Endothelial cell of hepatic sinusoid (primary cell): Measurements from ENCODE around the gene CDC42EP2.

ENCODE experiments used
- in situ Hi-C: cut with HindIII; loops from 2 replicates; pipeline ENCODE4 v1.10.0; 2017; ENCODE audit warnings: low sequenced_read_pairs

The CDC42EP2 gene

DNA sequence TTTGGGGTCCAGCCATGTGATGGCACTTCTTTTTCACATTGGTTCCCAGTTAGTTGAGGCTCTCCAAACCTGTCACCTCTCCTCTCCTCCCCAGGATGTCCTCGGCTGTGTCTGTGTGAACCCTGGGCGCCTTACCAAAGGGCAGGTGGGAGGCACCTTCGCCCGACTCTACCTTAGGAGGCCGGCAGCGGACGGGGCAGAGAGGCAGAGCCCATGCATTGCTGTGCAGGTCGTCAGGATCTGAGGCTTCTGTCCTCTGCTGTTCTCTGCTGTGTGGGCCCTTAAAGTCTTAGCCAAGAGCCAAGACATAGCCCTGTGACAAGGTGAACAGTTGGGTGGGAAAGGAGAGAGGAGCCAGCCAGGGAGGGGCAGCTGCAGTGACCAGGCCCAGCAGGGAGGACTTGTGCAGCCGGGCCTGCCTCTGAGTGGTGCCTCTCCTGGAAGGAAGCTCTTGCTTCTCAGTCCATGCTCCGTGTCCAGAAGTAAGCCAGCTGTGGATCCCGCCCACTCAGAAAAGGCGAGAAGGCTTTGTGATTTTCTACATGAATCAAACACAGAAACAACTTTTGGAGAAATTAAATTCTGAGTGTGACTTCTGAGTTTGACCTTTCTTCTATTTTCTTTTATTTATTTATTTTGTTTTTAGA, 17.5 kb upstream of the CDC42EP2 start:
- in situ Hi-C loops, result no loop called here

DNA sequence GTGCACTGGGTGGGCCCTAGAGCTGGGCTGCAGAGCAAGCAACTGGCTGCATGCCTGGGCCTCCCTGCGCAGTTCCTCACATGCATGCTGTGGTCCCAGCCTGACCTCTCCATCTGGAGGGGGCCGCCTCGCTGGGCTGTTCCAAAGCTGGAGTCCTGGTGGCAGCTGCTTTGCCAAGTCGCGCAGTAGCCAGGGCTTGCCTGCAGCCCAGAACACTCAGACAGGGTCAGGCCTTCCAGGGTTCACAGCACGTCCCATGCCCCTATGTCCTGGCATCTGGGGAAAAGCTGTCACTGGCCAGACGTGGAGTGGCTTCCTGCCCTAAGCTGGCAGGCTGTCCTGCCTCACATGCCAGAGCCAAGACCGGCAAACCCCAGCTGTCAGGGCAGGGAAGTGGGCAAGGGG, 16.5 kb upstream of the CDC42EP2 start:
- in situ Hi-C loops, result no loop called here

DNA sequence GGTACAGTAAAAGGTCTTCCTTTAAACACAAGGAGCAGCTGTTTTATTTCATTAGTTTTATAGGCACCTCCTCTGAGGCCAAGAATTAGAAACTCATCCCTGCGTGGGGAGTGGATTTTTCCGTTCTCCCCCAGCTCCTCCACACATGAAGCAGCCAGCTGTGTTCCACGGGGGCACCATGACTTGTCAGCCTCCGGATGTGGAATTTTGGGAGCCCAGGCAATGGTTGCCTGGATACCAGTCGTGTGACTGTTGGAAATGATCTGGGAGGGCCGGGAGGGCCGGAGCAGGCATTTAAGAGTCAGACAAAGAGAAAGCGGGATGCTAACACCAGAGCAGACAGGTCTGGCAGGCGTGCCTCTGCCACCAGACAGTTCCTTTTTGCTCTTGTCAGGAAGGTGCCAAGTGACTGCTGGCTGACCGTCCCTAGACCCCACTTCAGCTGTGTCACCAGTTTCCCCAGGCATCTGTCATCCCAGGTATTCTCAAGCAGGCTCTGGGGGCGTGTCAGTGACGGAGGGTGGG, 15.9 kb upstream of the CDC42EP2 start:
- in situ Hi-C loops, result no loop called here

DNA sequence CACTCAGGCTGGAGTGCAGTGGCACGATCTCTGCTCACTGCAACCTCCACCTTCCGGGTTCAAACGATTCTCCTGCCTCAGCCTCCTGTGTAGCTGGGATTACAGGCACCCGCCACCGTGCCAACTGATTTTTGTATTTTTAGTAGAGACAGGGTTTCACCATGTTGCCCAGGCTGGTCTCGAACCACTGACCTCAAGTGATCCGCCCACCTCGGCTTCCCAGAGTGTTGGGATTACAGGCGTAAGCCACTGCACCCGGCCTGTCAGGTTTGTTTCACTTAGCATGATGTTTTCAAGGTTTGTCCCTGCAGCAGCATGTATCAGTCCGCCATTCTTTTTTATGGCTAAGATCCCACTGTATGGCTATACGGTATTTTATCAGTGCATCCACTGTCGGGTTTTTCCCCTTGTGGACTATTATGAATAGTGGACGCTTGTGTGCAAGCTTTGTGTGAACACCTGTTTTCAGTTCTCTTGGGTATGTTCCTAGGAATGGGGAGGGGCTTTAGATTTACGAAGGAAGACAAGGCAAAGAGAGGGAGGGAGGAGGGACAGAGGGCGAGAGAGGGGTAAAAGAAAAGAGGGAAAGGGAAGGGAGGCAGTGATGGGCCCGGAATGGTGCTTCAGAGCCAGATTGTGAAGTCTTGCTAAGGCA, 13.9 kb upstream of the CDC42EP2 start:
- in situ Hi-C loops, result no loop called here

DNA sequence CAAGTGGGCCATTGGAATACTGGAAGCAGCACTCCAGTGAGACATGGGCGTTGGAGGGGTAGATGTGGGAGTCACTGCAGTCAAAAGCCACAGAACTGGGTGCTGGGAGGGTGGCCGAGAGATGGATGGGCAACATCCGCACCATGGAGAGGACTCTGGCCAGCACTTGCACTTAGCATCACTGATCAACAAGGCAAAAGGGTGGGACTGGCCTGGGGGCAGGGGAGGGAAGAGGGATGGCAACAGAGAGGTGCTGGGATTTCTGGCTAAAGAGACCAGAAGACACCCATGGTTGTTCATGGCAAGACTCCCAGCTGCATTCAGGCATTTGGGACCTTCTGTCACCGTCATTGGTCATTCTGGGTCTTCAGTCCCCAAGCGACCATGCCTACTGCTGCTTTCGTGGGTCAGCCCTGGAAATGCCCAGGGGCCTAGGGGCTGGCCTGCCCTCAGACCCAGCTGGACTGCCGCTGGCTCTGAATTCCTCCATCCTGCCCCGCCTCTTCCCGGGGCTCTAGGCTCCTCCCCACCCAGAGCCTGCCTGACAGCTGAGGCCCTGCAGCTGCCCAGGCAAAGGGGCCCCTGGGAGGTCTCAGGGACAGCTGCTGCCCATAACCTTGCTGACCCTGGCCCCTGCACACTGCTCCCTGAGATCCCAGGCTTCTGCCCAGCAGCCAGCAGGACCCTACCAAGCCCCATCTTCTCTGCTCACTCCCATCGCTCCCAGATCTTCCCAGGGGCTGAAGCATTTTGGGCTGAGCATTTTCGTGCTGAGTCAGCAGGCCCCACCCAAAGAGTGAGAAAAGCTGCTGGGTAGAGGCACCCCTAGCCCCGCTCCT, 13.0 kb upstream of the CDC42EP2 start:
- in situ Hi-C loops, result no loop called here

DNA sequence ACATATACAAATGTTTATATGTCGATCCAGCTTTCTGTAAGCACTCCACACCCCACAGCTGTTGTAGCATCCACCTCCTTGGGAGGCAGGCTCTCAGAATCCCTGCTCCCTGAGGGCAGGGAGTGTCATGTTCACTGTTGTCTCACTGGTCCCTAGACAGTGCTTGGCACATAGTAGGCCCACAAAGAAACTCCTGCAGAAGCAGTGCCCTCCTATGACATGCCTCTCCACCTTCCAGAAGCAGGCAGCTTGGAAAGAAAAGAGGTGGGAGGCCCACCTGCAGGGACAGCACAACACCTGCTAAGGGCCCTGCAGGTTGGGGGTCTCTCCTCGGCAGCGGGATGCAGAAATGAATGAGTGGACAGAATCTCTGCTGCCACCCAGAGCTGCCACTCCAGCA, 11.1 kb upstream of the CDC42EP2 start:
- in situ Hi-C loops, result no loop called here

DNA sequence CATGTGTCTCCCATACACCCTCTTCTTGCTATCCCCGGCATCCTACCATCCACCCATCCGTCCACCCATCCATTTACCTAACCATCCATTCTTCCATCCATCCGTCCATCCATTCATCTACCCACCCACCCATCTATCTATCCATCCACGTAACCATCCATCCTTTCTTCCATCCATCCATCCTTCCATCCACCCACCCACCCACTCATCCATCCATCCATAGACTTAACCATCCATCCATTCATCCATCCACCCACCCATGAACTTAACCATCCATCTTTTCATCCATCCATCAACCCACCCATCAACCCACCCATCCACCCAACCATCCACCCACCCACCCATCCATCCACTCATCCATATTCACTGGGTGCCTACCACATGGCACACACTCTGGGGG, 10.6 kb upstream of the CDC42EP2 start:
- in situ Hi-C loops, result no loop called here

DNA sequence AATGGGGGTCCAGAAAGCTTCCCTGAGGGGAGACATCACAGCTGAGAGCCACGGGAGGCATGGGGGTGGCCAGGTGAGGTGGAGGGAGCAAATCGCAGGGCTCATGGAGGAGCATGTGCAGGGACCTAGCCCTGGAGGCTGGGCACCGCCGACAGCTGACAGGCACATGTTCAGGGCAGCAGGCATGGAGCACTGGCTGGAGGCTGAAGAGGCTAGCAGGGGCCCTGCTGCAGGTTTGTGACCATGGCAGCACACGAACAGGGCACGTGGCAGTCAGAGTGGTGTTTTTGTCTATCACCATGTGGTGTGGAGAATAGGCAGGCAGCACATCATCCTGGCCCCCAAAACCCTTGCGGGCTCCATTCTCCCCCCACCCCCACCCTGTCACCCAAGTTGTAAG, 10.1 kb upstream of the CDC42EP2 start:
- in situ Hi-C loops, result no loop called here

DNA sequence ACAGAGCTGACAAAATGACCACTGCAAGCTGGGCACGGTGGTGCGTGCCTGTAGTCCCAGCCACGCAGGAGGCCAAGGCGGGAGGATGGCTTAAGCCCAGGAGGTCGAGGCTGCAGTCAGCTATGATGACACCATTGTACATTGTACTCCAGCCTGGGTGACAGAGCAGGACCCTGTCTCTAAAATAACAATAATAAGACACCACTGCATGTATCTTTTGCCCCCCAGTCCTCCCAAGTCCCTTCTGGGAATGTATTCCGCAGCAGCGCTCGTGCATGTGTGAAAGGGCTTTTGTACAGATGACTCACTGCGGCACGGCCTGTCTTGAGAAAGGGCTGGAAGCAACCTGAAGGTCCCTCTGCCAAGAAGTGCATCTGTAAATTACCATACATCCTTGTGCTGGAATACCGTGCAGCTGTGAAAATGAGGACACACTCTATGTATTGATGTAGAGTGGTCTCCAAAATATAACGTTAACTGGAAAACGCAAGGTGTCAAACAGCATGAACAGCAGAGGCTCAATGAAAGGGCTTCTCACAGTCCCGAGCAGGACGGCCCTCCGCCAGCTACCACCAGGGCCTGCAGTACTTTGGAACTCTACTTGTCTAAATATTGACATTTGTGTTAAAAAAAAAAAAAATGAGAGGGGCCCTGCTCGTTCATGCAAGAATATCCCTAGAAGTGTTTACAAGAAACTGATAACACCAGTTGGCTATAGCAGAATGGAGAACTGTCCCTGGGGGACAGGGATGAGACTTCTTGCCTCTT, 9.0 kb upstream of the CDC42EP2 start:
- in situ Hi-C loops, result no loop called here

DNA sequence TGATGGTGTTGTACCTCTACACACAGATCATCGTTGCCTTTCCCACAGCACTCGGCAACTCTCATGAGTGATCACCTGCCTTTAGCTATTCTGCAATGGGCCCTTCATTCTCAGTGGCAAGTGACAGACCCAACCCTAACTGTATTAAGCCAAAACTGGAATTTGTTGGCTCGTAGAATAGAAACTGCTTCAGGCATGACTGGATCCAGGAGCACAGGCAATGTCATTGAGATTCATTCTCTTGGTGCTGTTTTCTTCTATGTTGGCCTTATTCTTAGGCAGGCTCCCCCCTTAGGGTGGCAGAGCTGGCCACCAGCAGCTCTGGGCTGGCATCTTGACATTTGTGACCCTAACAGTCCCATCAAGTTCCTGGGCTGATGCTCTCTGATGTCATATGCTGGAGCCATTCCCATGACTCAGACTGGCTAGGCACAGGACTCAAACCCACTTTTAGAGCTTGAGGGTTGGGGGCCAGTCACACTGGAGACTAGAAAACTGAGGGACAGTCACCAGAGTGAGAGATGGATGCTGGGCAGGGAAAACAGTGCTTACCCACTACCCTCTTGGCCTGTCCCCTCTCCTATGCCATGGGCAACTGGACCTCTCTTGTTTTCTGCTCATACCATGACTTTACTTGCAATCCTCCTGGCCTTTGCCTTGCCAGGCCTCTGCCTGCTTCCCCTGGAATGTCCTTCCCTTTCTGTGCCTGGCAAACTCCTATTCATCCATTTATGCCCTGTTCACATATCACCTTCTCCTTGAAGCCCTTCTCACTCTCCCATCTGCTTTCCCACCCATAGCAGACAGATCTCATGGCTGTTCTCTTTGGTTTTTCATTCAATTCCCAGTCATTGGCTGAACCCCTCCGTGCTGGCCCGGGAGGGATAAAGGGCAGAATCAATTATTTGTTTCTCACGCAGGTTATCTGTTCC, 7.1 kb upstream of the CDC42EP2 start:
- in situ Hi-C loops, result no loop called here

DNA sequence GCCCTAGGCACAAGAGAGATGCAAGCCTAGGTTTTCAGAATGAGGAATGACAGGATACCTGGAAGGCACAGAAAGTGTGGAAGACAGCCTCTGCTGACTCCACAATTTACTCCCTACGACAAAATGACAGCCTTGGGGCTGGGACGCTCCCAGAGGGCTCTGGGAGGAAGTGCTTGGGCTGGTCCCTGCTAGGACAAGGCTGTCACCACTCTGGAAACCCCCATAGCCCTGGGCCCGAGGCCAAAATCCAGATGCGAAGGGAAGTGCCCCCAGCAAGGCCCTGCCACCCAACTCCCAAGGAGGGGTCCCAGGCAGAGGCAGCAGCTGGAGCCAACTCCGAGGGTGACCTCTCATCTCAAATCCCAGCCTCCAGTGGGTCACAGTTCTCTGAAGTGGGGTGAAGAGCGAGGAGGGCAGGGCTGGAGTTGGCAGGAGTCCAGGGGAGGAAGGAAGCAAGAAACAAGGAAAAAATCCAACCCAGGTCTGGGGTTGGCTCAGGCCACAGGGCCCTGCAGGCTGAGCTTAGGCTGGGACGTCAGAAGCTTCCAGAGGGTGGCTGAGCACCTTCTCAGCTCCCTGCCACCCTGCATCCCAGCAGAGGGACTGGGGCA, 6.3 kb upstream of the CDC42EP2 start:
- in situ Hi-C loops, result no loop called here

DNA sequence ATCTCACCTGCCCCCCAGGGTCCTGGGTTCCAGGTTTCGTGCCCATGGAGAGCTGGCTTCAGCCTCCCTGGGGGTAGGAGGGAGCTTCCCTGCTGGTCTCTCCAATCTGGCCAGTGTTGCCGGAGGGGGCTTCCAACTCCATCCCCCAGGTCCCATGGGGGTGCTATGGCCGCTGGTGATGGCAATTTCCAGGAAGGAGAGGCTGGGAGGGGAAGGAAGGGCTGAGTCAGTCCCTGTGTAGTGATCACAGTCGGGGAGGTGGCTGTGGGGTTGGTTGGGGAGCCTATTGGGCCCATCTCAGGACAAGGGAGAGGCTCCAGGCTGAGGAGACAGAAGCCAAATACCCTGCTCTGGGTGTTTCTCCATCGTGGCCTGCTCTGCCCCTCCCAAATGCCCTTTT, 5.7 kb upstream of the CDC42EP2 start:
- in situ Hi-C loops, result no loop called here

DNA sequence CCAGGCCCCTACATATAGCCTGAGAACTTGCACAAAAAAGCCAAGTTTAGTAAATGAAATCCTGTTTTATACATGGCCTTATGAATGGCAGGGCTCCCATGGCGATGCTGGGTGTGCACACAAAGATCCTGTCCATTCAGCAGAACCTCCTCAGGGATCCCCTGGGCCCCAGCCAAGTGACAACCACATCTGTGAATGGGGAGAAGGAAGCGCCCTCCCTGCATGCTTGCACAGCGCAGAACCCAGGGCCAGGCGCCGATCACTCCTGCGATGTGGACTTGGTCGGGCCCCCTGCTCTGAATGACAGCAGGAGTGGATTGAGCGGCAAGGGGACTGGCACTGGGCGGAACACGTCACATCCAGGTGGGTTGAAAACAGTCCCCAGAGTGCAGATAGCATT, 4.5 kb upstream of the CDC42EP2 start:
- in situ Hi-C loops, result no loop called here

DNA sequence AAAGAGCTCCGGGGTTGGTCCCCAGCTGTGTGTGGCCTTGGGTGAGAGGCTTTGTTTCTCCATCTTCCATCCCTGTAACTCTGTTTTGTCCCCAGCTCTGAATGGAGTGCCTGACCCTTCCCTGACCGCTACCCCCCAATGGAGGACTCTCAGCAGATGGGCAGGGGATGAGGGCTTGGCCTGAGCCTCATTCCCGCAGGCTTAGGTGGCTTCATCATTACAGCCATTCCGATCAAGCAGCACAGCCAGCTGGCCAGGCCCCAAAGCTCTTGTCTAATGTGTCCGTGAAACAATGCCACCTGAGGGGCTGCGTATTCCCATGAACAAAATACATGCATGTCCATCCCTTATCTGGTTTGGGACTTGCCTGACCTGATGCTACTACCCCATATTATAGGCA, 3.9 kb upstream of the CDC42EP2 start:
- in situ Hi-C loops, result no loop called here

DNA sequence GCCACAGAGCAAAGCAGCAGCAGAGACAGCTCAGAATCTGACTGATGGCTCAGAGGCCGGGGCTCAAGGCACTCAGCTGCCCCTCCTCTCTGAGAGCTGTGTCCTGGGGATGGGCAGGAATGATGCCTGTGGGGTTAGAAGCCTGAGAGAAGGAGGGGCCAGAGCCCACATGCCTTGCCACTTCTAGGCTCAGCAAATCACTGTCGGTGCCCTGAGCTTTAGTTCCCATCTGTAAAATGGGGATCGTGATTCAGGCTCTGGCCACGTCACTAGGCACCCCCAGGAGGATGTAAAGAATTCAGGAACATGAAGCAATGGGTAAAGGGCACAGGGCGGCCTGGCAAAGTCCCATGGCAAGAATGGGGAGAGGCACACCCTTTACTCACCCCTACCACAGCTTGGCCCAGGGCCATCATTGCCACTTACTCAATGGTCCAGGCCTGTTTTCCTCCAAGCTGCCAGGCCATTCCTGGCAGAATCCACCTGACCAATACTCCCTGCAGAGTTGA, 3.4 kb upstream of the CDC42EP2 start:
- in situ Hi-C loops, result no loop called here

DNA sequence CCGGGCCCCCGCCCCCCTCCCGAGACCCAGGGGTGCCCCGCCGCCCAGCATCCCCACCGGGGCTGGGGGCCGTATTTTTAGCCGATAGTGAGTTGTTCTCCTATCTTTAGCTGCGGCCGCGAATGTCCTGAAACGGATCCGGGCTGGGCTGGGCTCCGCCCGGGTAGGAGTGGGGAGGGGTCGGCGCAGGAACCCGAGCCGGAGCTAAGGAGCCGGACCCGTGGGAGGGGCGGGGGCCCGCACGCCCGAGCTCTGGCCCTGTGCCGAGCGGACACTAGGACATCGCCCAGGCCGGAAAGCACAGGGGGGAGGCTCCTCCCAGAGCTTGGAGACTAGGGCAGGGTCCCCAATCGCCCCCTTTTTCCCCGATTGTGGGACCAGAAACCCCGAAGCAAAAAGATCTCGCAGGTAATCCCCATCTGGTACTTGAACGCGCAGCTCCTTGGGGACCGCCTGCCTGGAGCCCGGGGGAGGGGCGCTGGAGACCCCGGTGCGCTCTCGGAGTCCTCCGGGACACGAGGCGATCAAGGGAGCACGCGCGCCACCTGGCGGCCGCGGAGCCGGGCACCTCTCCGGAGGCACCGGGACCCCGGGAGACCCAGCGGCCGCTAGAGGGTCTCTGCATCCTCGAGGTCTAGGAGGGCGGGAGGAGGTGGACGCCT, 669 bp downstream of the CDC42EP2 start:
- in situ Hi-C loops, result no loop called here

DNA sequence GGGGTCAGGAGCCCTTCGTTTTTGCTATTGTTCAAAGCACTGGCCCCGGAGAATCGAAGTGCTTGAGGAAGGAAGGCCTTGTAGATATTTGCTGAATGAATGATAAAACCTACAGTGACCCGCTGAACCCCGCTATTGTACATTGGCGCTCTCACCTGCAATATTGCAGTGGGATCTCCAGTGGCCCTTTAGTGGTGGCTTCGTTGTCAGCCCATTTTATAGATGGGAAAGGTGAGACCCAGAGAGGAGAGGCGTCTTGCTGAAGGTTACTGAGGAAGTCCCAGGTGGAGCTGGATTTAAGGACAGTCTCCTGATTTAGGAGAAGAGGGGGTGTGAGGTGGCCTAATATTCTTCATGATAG, 1.2 kb downstream of the CDC42EP2 start:
- in situ Hi-C loops, result no loop called here

DNA sequence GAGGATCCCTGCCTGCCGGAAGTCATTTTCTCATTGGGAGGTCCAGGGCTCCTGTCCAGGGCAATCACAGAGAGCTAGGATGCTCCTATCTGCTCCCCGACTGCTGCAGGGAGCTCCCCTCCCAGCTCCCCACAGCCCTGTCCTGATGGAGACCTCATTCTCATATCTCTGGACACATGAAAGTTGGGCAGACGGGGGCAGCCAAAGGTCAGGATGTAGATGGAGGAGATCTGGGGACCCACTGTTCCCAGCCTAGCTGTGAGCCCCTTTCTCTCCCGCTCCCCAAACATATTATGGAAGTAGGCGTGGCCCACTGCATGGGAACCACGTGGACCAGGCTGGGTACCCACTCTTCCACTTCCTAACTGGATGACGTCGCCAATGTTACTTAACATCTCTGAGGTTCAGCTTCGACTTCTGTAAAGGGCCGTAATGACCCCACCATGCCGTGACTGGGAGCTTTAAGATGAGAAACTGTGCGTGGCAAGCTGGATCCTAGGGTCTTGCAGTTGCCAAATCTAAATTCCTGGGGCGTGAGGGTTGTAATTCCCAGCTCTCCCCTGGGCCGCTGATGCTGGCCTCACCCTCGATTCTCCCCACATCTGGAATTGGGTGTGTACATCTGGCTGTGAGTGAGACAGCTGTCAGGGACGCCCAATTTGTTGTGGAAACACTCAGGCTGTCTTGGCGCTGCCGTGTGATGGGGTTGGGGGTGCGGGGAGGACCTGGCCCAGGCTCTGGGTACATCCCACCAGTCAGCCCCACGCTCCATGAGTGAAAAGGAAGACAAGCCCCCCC, 1.8 kb downstream of the CDC42EP2 start:
- in situ Hi-C loops, result no loop called here
